ACC112 (cell line): ENCODE data around the gene FRMD4A.
A peak's percentile ranks its signal among the peaks of the same experiment; 100 is the strongest.

ENCODE experiments used
- H2AFZ ChIP-seq: fragments of 200-600 bp; sonication (generic); one replicate; pipeline ENCODE4 v1.6.0; 2017; ENCODE audit warnings: antibody characterized with exemption, low read length; ENCODE audit not compliant: unreplicated experiment
- H3K27ac ChIP-seq: fragments of 200-600 bp; sonication (generic); 2 replicates; pipeline ENCODE4 v1.5.1; 2014; ENCODE audit warnings: low read depth, mild to moderate bottlenecking, antibody characterized with exemption, low read length, moderate library complexity
- H3K27me3 ChIP-seq: fragments of 200-600 bp; sonication (generic); 2 replicates; pipeline ENCODE4 v1.6.1; 2014; ENCODE audit warnings: mild to moderate bottlenecking, antibody characterized with exemption, low read length, moderate library complexity, mixed read lengths; ENCODE audit not compliant: insufficient read depth
- H3K36me3 ChIP-seq: fragments of 200-600 bp; sonication (generic); 2 replicates; pipeline ENCODE4 v1.6.1; 2016; ENCODE audit warnings: mild to moderate bottlenecking, antibody characterized with exemption, low read length, moderate library complexity, mixed read lengths; ENCODE audit not compliant: insufficient read depth
- H3K4me1 ChIP-seq: fragments of 200-600 bp; sonication (generic); one replicate; pipeline ENCODE4 v1.6.1; 2016; ENCODE audit warnings: low read length, mixed read lengths; ENCODE audit not compliant: insufficient read depth, unreplicated experiment, control insufficient read depth
- H3K4me3 ChIP-seq: fragments of 200-600 bp; sonication (generic); 2 replicates; pipeline ENCODE4 v1.5.1; 2014; ENCODE audit warnings: mild to moderate bottlenecking, low read depth, low read length
- H3K79me2 ChIP-seq: fragments of 200-600 bp; sonication (generic); one replicate; pipeline ENCODE4 v1.6.0; 2016; ENCODE audit warnings: low read length; ENCODE audit not compliant: control insufficient read depth, unreplicated experiment, insufficient read depth

FRMD4A gene

GRCh38 chr10:13998163-13998835 is 332.4 kb downstream of the FRMD4A start:
- Histone ChIP-seq H3K4me1 (peaks cover 20% of the 10 kb centered on the region), H3K79me2 (no peaks in the 10 kb centered on the region), H3K36me3 (peaks cover 8% of the 10 kb centered on the region; the same call in 1 of the 2 replicates), H3K27ac (no peak overlapping the region), H3K27me3 (no peaks in the 10 kb centered on the region), H2AFZ (no peak overlapping the region), H3K4me3 (no peak overlapping the region)

DNA sequence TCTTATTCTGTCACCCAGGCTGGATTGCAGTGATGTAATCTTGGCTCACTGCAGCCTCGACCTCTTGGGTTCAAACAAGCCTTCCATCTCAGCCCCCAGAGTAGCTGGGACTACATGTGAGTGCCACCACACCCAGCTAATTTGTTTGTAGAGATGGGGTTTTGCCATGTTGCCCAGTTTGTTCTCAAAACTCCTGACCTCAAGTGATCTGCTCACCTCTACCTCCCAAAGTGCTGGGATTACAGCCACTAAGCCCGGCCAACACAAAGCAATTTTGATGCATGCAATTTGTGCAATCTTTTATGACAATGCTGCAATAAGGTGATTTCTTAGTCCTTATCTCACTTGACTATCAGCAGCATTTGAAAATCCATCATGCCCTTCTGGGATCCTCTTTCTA is 333.1 kb downstream of the FRMD4A start:
- no peaks in the 10 kb centered on the region for H3K79me2 ChIP-seq
- peaks cover 23% of the 10 kb centered on the region for H3K4me1 ChIP-seq
- H3K4me3 ChIP-seq, result no peak overlapping the region

GRCh38 chr10:13994932-13995331 is 335.8 kb downstream of the FRMD4A start:
- H3K4me3 ChIP-seq, result no peak overlapping the region
- peaks cover 47% of the 10 kb centered on the region for H3K4me1 ChIP-seq
- H3K79me2 ChIP-seq, result no peaks in the 10 kb centered on the region
- no peak overlapping the region for H2AFZ ChIP-seq
- H3K27me3 ChIP-seq, result no peaks in the 10 kb centered on the region
- peaks cover 8% of the 10 kb centered on the region; the same call in 1 of the 2 replicates for H3K36me3 ChIP-seq
- no peak overlapping the region for H3K27ac ChIP-seq

More for the DNA sequence above, 333.1 kb downstream of the FRMD4A start:
- Histone ChIP-seq H3K27me3 (no peaks in the 10 kb centered on the region), H3K36me3 (peaks cover 8% of the 10 kb centered on the region; the same call in 1 of the 2 replicates), H2AFZ (no peak overlapping the region), H3K27ac (no peak overlapping the region)

DNA sequence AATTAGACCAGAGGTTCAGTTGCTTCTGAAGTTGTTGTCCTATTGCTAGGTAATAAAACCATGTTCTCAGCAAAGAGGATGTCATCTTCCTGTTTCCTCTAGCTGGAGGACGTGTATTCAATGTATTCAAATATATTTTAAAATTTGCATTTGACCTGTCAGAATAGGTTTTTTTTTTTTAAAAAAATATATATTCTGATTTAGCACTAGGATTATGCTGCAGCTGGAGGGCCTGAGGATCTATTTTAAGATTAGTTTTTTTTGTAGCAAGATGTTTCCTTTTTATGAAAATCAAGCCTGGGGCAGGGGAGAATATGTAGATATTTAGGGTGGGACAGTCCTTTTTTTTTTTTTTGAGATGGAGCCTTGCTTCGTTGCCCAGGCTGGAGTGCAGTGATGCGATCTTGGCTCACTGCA is 337.0 kb downstream of the FRMD4A start:
- peaks cover 1% of the 10 kb centered on the region; the same call in 1 of the 2 replicates for H3K36me3 ChIP-seq
- no peaks in the 10 kb centered on the region for H3K79me2 ChIP-seq
- H3K27ac ChIP-seq, result no peak overlapping the region
- H3K4me1 ChIP-seq, result peaks cover 54% of the 10 kb centered on the region
- H3K27me3 ChIP-seq, result no peaks in the 10 kb centered on the region
- H2AFZ ChIP-seq, result no peak overlapping the region
- no peak overlapping the region for H3K4me3 ChIP-seq

- Histone ChIP-seq H2AFZ (no peak overlapping the region), H3K4me1 (peaks cover 59% of the 10 kb centered on the region), H3K27ac (no peak overlapping the region), H3K27me3 (no peaks in the 10 kb centered on the region), H3K79me2 (no peaks in the 10 kb centered on the region), H3K4me3 (no peak overlapping the region), H3K36me3 (no peaks in the 10 kb centered on the region)
These were observed 337.6 kb downstream of the FRMD4A start for GRCh38 chr10:13993169-13993568.

- H3K79me2 ChIP-seq, result peaks cover 4% of the 10 kb centered on the region
- peak overlapping the region; percentile 52 for H3K4me3 ChIP-seq
- H3K27me3 ChIP-seq, result no peaks in the 10 kb centered on the region
- H2AFZ ChIP-seq, result no peak overlapping the region
- peaks cover 56% of the 10 kb centered on the region for H3K4me1 ChIP-seq
- peak overlapping the region; percentile 76 for H3K27ac ChIP-seq
- H3K36me3 ChIP-seq, result no peaks in the 10 kb centered on the region
These were observed 339.4 kb downstream of the FRMD4A start for GRCh38 chr10:13991353-13991752.

- peak overlapping the region; percentile 52 for H3K4me3 ChIP-seq
- H3K27me3 ChIP-seq, result no peaks in the 10 kb centered on the region
- no peak overlapping the region for H2AFZ ChIP-seq
- H3K79me2 ChIP-seq, result peaks cover 4% of the 10 kb centered on the region
- H3K36me3 ChIP-seq, result no peaks in the 10 kb centered on the region
- peak overlapping the region; percentile 76 for H3K27ac ChIP-seq
- H3K4me1 ChIP-seq, result peaks cover 56% of the 10 kb centered on the region
These were observed 339.8 kb downstream of the FRMD4A start for GRCh38 chr10:13990946-13991345.

DNA sequence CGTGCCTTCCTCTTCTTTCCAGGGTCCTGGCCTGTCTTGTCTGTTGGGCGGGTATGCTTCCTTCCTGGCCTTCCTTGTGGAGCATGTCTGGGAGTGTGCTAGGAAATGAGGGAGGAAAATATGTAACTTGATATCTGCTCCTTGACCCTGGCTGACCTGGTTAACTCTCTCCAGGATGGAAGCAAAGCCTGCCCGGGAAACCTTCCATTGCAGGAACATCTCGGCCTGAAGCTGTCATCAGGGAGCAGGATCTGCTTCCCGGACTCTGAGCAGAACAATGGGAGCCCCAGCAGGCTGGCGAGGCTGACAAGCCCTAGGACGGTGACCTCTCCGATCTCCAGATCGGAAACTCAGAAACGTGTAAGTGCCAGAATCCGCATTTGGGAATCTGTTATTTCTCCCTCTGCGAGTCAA is 340.3 kb downstream of the FRMD4A start:
- H3K36me3 ChIP-seq, result no peaks in the 10 kb centered on the region
- H3K27me3 ChIP-seq, result no peaks in the 10 kb centered on the region
- H2AFZ ChIP-seq, result no peak overlapping the region
- H3K27ac ChIP-seq, result peak overlapping the region; percentile 76
- peaks cover 58% of the 10 kb centered on the region for H3K4me1 ChIP-seq
- H3K4me3 ChIP-seq, result peak overlapping the region; percentile 52
- peaks cover 4% of the 10 kb centered on the region for H3K79me2 ChIP-seq

DNA sequence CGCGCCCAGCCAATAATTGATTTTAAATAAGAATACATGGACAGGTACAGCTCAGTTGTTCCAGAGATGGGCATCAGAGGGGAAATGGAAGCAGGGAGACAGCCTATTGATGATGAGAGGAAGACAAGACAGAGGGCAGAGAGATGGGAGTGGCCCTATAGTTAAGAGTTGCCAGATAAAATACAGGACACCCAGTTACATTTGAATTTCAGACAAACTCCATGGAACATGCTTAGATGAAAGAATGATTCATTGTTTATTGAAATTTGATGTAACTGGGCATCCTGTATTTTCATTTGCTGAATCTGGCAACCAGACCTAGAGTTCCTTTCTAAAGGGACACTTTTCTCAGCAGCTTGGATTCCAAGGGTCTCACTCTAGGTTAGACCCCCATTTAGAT is 341.1 kb downstream of the FRMD4A start:
- Histone ChIP-seq H3K79me2 (peaks cover 4% of the 10 kb centered on the region), H3K4me3 (no peak overlapping the region), H3K36me3 (no peaks in the 10 kb centered on the region), H3K4me1 (peaks cover 65% of the 10 kb centered on the region), H2AFZ (no peak overlapping the region), H3K27ac (peak overlapping the region; percentile 76), H3K27me3 (no peaks in the 10 kb centered on the region)

- peaks cover 4% of the 10 kb centered on the region for H3K79me2 ChIP-seq
- H3K4me1 ChIP-seq, result peaks cover 64% of the 10 kb centered on the region
- H2AFZ ChIP-seq, result no peak overlapping the region
- H3K4me3 ChIP-seq, result peak overlapping the region; percentile 29; the same call in 1 of the 2 replicates
- H3K27me3 ChIP-seq, result no peaks in the 10 kb centered on the region
- H3K36me3 ChIP-seq, result no peaks in the 10 kb centered on the region
- H3K27ac ChIP-seq, result peak overlapping the region; percentile 89
These were observed 343.3 kb downstream of the FRMD4A start for GRCh38 chr10:13987446-13987845.

GRCh38 chr10:13984647-13985155 is 346.0 kb downstream of the FRMD4A start:
- Histone ChIP-seq H3K4me3 (peak overlapping the region; percentile 2; the same call in 1 of the 2 replicates), H3K27me3 (no peaks in the 10 kb centered on the region), H3K36me3 (no peaks in the 10 kb centered on the region), H2AFZ (no peak overlapping the region), H3K27ac (peak overlapping the region; percentile 82), H3K4me1 (peaks cover 38% of the 10 kb centered on the region), H3K79me2 (peaks cover 4% of the 10 kb centered on the region)
